T1000 (cell line): ENCODE results near the gene ARHGAP29.
"Not testable (repeated sequence)": the region's sequence is repeated elsewhere in the genome, so short reads cannot be mapped to it uniquely, and the experiment has no call there.

Source experiments
- DNase-seq: peaks from one replicate; lab custom pipeline; 2025; ENCODE audit warnings: mixed read lengths; lab: John Stamatoyannopoulos, UW

The ARHGAP29 gene

GRCh38 chr1:94180650-94181049 is 56.7 kb downstream of the ARHGAP29 start:
- DNase-seq, result no peak

- DNase-seq, result no peak
Observed at GRCh38 chr1:94178901-94179300, 58.5 kb downstream of the ARHGAP29 start.

GRCh38 chr1:94169126-94169525 is 68.3 kb downstream of the ARHGAP29 start:
- no peak for DNase-seq

- no peak for DNase-seq
Observed at GRCh38 chr1:94165843-94166242, 71.5 kb downstream of the ARHGAP29 start.

GRCh38 chr1:94164885-94165284 is 72.5 kb downstream of the ARHGAP29 start:
- not testable (repeated sequence) for DNase-seq

GRCh38 chr1:94164121-94164520 is 73.3 kb downstream of the ARHGAP29 start:
- not testable (repeated sequence) for DNase-seq

- DNase-seq, result not testable (repeated sequence)
Observed at GRCh38 chr1:94163249-94163648, 74.1 kb downstream of the ARHGAP29 start.

- peak; percentile 11 for DNase-seq
Observed at GRCh38 chr1:94160811-94161210, 76.6 kb downstream of the ARHGAP29 start.

GRCh38 chr1:94156096-94156625 is 81.2 kb downstream of the ARHGAP29 start:
- no peak for DNase-seq

- DNase-seq, result no peak
Observed at GRCh38 chr1:94154989-94155388, 82.4 kb downstream of the ARHGAP29 start.

GRCh38 chr1:94153133-94153532 is 84.3 kb downstream of the ARHGAP29 start:
- no peak for DNase-seq

- not testable (repeated sequence) for DNase-seq
Observed at GRCh38 chr1:94149166-94149565, 88.2 kb downstream of the ARHGAP29 start.

GRCh38 chr1:94146273-94146672 is 91.1 kb downstream of the ARHGAP29 start:
- no peak for DNase-seq

- DNase-seq, result no peak
Observed at GRCh38 chr1:94144836-94145235, 92.5 kb downstream of the ARHGAP29 start.

- DNase-seq, result no peak
Observed at GRCh38 chr1:94143809-94144176, 93.6 kb downstream of the ARHGAP29 start.

- no peak for DNase-seq
Observed at GRCh38 chr1:94143173-94143808, 94.1 kb downstream of the ARHGAP29 start.

- no peak for DNase-seq
Observed at GRCh38 chr1:94142583-94142982, 94.8 kb downstream of the ARHGAP29 start.

GRCh38 chr1:94142022-94142421 is 95.4 kb downstream of the ARHGAP29 start:
- no peak for DNase-seq

- DNase-seq, result no peak
Observed at GRCh38 chr1:94132111-94132510, 105.3 kb downstream of the ARHGAP29 start.

- no peak for DNase-seq
Observed at GRCh38 chr1:94130851-94131595, 106.4 kb downstream of the ARHGAP29 start.

GRCh38 chr1:94126651-94127050 is 110.7 kb downstream of the ARHGAP29 start:
- no peak for DNase-seq

GRCh38 chr1:94125551-94126514 is 111.6 kb downstream of the ARHGAP29 start:
- no peak for DNase-seq
